Panc1 (cell line): Measurements from ENCODE around the gene DVL1. TPM values are rescaled to one million over a fixed set of nuclear protein-coding genes. Genes with fewer than 3 reads are reported as not detected.
"Not testable (repeated sequence)": the region's sequence is repeated elsewhere in the genome, so short reads cannot be mapped to it uniquely, and the experiment has no call there.

Experiments used
- ATAC-seq: fragments of 200-7000 bp; cut with Tn5 transposase; 2 replicates; pipeline ENCODE4 v1.9.1; 2020; ENCODE audit warnings: mild to moderate bottlenecking, moderate library complexity
- BruUV-seq: library from RNA; stranded (reverse); fragments of 400-500 nt; replicated peaks from 2 replicates; lab custom pipeline; 2021; lab: Mats Ljungman, UMichigan
- CTCF ChIA-PET: fragments of 300-600 bp; sonication (Branson Sonifier 250); formaldehyde crosslinking; loops from one replicate; lab custom pipeline; 2022; ENCODE audit warnings: antibody characterized with exemption; lab: Charles Lee
- POLR2A ChIA-PET: fragments of 300-600 bp; sonication (Branson Sonifier 250); formaldehyde crosslinking; loops from one replicate; lab custom pipeline; 2022; ENCODE audit warnings: antibody characterized with exemption; lab: Charles Lee
- DNase-seq: peaks from one replicate; pipeline ENCODE4 v3.0.0-alpha.2; 2010; ENCODE audit warnings: low read depth, low spot score
- H3K27ac ChIP-seq: 2 replicates; pipeline ENCODE4 v1.5.1; 2011; ENCODE audit warnings: mild to moderate bottlenecking, low read length, inconsistent platforms
- H3K27me3 ChIP-seq: fragments of 200-500 bp; sonication (Bioruptor generic); 2 replicates; pipeline ENCODE4 v1.6.0; 2014; ENCODE audit warnings: low read length, inconsistent platforms; ENCODE audit not compliant: control insufficient read depth, insufficient read depth
- H3K36me3 ChIP-seq: fragments of 200-500 bp; sonication (Bioruptor generic); 2 replicates; pipeline ENCODE4 v1.5.1; 2014; ENCODE audit warnings: inconsistent platforms, mild to moderate bottlenecking, low read length, moderate library complexity; ENCODE audit not compliant: control insufficient read depth, insufficient read depth
- H3K4me1 ChIP-seq: 2 replicates; pipeline ENCODE4 v1.5.1; 2011; ENCODE audit warnings: inconsistent platforms, mild to moderate bottlenecking, low read length, moderate library complexity; ENCODE audit not compliant: control insufficient read depth, insufficient read depth
- H3K4me3 ChIP-seq, 2 experiments: 2 replicates each; pipeline ENCODE4 v1.5.1; 2011 to 2012; ENCODE audit warnings: low read depth in 2 of 2, low read length in 2 of 2, mild to moderate bottlenecking in 2 of 2, inconsistent platforms in 1 of 2, moderate library complexity in 1 of 2
- H3K9me3 ChIP-seq: fragments of 200-500 bp; sonication (Bioruptor generic); 2 replicates; pipeline ENCODE4 v1.5.1; 2014; ENCODE audit warnings: low read depth, mild to moderate bottlenecking, inconsistent platforms, low read length, moderate library complexity; ENCODE audit not compliant: control insufficient read depth, insufficient read depth
- POLR2AphosphoS5 ChIP-seq: IDR thresholded peaks from 2 replicates; pipeline ENCODE4 v1.6.1; 2012; ENCODE audit warnings: mild to moderate bottlenecking, low read depth, low read length, moderate library complexity
- SIN3A ChIP-seq: IDR thresholded peaks from 2 replicates; pipeline ENCODE4 v1.6.1; 2012; ENCODE audit warnings: low read depth, mild to moderate bottlenecking, low read length, moderate library complexity, borderline replicate concordance; ENCODE audit not compliant: insufficient read depth
- TCF7L2 ChIP-seq: IDR thresholded peaks from 2 replicates; pipeline ENCODE4 v1.6.1; 2011; ENCODE audit warnings: mild to moderate bottlenecking, low read depth, low read length, inconsistent platforms
- in situ Hi-C: cut with HindIII; loops from 2 replicates; pipeline ENCODE4 v1.10.0; 2016; ENCODE audit warnings: low sequenced_read_pairs, low pct_unique_long_range_greater_than_20kb
- intact Hi-C: fragments of 100-400 bp; cut with micrococcal nuclease; formaldehyde crosslinking; loops from one replicate; pipeline ENCODE4 v1.10.0; 2022; ENCODE audit not compliant: unreplicated experiment
- total RNA-seq: library from RNA; stranded (reverse); gene quantifications from one replicate; pipeline ENCODE4 v1.2.1, GENCODE V29; 2021; ENCODE audit not compliant: unreplicated experiment
- TF ChIP-seq, protein P1 (sequence below), 2 experiments: IDR thresholded peaks; 2 replicates each; pipeline ENCODE4 v1.6.1; 2011 to 2012; ENCODE audit warnings: low read depth in 2 of 2, control low read depth in 1 of 2, low read length in 1 of 2, mild to moderate bottlenecking in 1 of 2, moderate library complexity in 1 of 2; ENCODE audit not compliant: insufficient read depth in 1 of 2
- TF ChIP-seq, protein P2 (sequence below): fragments of 450-650 bp; IDR thresholded peaks from 2 replicates; pipeline ENCODE4 v1.5.1; 2017; ENCODE audit warnings: mild to moderate bottlenecking

DVL1 gene
- total RNA-seq, 1 experiment from 2014 or later, result 144 TPM

DNA sequence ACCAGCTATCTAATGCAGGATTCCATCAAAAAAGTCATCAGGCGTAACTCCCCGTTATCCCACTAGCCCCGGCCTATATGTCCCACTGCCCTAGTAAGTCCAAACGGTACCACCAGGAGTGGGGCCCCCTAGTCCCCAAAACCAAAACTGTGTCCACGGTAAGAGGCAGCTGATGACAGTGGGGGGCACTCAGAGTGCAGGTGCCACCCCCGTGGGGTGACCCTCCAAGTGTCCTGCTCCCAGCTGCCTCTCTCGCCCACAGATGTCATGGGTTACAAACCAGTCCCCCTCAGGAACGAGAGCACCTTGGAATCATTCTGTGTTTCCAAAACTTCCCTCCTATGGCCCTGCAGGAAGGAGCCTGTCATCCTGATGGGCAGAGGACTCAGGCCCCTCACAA is 36.7 kb upstream of the DVL1 start:
- intact Hi-C loops, result no loop called here

DNA sequence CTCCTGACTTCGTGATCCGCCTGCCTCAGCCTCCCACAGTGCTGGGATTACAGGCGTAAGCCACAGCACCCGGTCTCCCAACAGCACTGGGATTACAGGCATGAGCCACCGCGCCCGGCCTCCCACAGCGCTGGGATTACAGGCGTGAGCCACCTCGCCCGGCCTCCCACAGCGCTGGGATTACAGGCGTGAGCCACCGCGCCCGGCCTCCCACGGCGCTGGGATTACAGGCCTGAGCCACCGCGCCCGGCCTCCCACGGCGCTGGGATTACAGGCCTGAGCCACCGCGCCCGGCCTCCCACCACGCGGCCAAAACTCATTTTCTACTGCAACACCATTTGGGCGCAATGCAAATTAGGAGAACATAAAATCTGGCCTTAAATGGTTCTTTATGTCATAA is 36.1 kb upstream of the DVL1 start:
- DNase-seq, POLR2A ChIA-PET, BruUV-seq, ATAC-seq, intact Hi-C loops, in situ Hi-C loops, H3K4me3 ChIP-seq, H3K27me3 ChIP-seq, H3K4me1 ChIP-seq, H3K27ac ChIP-seq, H3K9me3 ChIP-seq: not testable (repeated sequence)
- H3K36me3 ChIP-seq, result peaks cover 15% of the 10 kb centered on the region
- CTCF ChIA-PET, result interaction anchor here (0.8 kb wide), 1 partner anchor 113 kb away, joined by 5 read pairs; no protein-coding TSS in a partner anchor

More for the DNA sequence above, 36.7 kb upstream of the DVL1 start:
- Histone ChIP-seq H3K9me3 (no peaks in the 10 kb centered on the region), H3K36me3 (peaks cover 19% of the 10 kb centered on the region), H3K4me1 (no peaks in the 10 kb centered on the region), H3K27me3 (no peaks in the 10 kb centered on the region), H3K27ac (no peak overlapping the region), H3K4me3 (no peak overlapping the region)
- CTCF ChIA-PET, result no interaction called here
- in situ Hi-C loops, result no loop called here
- BruUV-seq, result no TSS peak
- POLR2A ChIA-PET, result no interaction called here
- DNase-seq (no peak), ATAC-seq (no peak)
- TF ChIP-seq SIN3A (no peak), POLR2AphosphoS5 (no peak), TCF7L2 (no peak)
- TF ChIP-seq, protein P1, sequence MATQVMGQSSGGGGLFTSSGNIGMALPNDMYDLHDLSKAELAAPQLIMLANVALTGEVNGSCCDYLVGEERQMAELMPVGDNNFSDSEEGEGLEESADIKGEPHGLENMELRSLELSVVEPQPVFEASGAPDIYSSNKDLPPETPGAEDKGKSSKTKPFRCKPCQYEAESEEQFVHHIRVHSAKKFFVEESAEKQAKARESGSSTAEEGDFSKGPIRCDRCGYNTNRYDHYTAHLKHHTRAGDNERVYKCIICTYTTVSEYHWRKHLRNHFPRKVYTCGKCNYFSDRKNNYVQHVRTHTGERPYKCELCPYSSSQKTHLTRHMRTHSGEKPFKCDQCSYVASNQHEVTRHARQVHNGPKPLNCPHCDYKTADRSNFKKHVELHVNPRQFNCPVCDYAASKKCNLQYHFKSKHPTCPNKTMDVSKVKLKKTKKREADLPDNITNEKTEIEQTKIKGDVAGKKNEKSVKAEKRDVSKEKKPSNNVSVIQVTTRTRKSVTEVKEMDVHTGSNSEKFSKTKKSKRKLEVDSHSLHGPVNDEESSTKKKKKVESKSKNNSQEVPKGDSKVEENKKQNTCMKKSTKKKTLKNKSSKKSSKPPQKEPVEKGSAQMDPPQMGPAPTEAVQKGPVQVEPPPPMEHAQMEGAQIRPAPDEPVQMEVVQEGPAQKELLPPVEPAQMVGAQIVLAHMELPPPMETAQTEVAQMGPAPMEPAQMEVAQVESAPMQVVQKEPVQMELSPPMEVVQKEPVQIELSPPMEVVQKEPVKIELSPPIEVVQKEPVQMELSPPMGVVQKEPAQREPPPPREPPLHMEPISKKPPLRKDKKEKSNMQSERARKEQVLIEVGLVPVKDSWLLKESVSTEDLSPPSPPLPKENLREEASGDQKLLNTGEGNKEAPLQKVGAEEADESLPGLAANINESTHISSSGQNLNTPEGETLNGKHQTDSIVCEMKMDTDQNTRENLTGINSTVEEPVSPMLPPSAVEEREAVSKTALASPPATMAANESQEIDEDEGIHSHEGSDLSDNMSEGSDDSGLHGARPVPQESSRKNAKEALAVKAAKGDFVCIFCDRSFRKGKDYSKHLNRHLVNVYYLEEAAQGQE (IDR thresholded peaks at IDR 0.05; ENCODE audit: insufficient read depth in 1 of 2, low read depth in 2 of 2, low read length in 1 of 2), result no peak
- TF ChIP-seq, protein P2, sequence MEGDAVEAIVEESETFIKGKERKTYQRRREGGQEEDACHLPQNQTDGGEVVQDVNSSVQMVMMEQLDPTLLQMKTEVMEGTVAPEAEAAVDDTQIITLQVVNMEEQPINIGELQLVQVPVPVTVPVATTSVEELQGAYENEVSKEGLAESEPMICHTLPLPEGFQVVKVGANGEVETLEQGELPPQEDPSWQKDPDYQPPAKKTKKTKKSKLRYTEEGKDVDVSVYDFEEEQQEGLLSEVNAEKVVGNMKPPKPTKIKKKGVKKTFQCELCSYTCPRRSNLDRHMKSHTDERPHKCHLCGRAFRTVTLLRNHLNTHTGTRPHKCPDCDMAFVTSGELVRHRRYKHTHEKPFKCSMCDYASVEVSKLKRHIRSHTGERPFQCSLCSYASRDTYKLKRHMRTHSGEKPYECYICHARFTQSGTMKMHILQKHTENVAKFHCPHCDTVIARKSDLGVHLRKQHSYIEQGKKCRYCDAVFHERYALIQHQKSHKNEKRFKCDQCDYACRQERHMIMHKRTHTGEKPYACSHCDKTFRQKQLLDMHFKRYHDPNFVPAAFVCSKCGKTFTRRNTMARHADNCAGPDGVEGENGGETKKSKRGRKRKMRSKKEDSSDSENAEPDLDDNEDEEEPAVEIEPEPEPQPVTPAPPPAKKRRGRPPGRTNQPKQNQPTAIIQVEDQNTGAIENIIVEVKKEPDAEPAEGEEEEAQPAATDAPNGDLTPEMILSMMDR, result no peak

DNA sequence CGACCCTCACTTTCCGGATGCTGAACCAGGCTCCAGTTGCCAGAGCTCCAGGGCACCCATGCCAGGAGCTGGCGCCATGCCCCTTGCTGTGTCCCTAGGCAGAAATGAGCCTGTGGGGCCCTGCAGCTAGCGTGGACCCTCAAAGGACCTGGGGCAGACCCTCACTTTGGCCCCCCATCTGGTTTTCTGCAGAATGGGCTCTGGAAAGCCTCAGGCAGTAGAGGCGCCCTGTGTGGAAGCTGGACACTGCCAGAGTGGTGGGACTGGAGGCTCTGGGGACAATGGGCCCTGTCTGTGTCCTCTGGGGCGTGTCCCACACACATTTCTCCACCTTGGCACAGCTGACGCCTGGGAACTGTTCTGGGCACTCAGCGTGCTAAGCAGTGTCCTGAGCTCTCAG is 32.1 kb upstream of the DVL1 start:
- BruUV-seq, result no TSS peak
- peaks cover 3% of the 10 kb centered on the region for H3K36me3 ChIP-seq
- TF ChIP-seq SIN3A (no peak), TCF7L2 (no peak), POLR2AphosphoS5 (no peak)
- TF ChIP-seq, protein P2, result no peak
- TF ChIP-seq, protein P1 (IDR thresholded peaks at IDR 0.05; ENCODE audit: insufficient read depth in 1 of 2, low read depth in 2 of 2, low read length in 1 of 2), result no peak
- H3K4me1 ChIP-seq, result peaks cover 7% of the 10 kb centered on the region; the same call in 1 of the 2 replicates
- POLR2A ChIA-PET, result no interaction called here
- CTCF ChIA-PET, result no interaction called here
- DNase-seq (no peak), ATAC-seq (no peak)
- no peak overlapping the region for H3K4me3 ChIP-seq
- intact Hi-C loops (no loop called here), in situ Hi-C loops (no loop called here)
- H3K27me3 ChIP-seq, result no peaks in the 10 kb centered on the region
- no peaks in the 10 kb centered on the region for H3K9me3 ChIP-seq
- H3K27ac ChIP-seq, result no peak overlapping the region
